Peyer's patch (tissue), 4 donors: ENCODE data around the gene PRR33. TPM values are rescaled to one million over a fixed set of nuclear protein-coding genes. Genes with fewer than 3 reads are reported as not detected.
"Not testable (repeated sequence)": the region's sequence is repeated elsewhere in the genome, so short reads cannot be mapped to it uniquely, and the experiment has no call there.

Experiments used
- DNase-seq, 3 donors: peaks; one replicate each; pipeline ENCODE4 v3.0.0-alpha.2; 2017 to 2019
- H3K27ac ChIP-seq, 4 donors: fragments of 200-600 bp; sonication (generic); one replicate each; pipeline ENCODE4 v1.5.1; 2016 to 2019
- H3K27me3 ChIP-seq, 2 donors: fragments of 200-600 bp; sonication (generic); one replicate each; pipeline ENCODE4 v1.5.1; 2019
- H3K36me3 ChIP-seq, 3 donors: fragments of 200-600 bp; sonication (generic); one replicate each; pipeline ENCODE4 v1.5.1; 2016 to 2019
- H3K4me1 ChIP-seq, 4 donors: fragments of 200-600 bp; sonication (generic); one replicate each; pipeline ENCODE4 v1.5.1; 2016 to 2019
- H3K4me3 ChIP-seq, 4 donors: fragments of 200-600 bp; sonication (generic); 1 replicate in 3 of 4; 2 replicates in 1 of 4; pipeline ENCODE4 v1.5.1; 2016 to 2019; ENCODE audit warnings: mild to moderate bottlenecking in 1 of 4
- H3K9me3 ChIP-seq, 4 donors: fragments of 200-600 bp; sonication (generic); one replicate each; pipeline ENCODE4 v1.5.1; 2016 to 2019; ENCODE audit warnings: mild to moderate bottlenecking in 1 of 4
- CTCF ChIP-seq, 6 experiments: fragments of 450-650 bp in 4 of 6; fragments of 200-600 bp in 2 of 6; sonication (generic) in 1 of 6; IDR thresholded peaks; one replicate each; pipeline ENCODE4 v1.5.1; 2017 to 2019; ENCODE audit warnings: antibody characterized with exemption in 6 of 6, mild to moderate bottlenecking in 3 of 6, moderate library complexity in 1 of 6
- POLR2A ChIP-seq, 2 donors: fragments of 450-650 bp; IDR thresholded peaks; one replicate each; pipeline ENCODE4 v1.5.1; 2017; ENCODE audit warnings: antibody characterized with exemption in 2 of 2, mild to moderate bottlenecking in 2 of 2, moderate library complexity in 2 of 2
- total RNA-seq, 4 donors: library from RNA; depleted of rRNA; stranded (reverse); fragments of >200 nt; gene quantifications; one replicate each; pipeline ENCODE4 v1.1.0, GENCODE V29; 2016

Gene PRR33
- total RNA-seq = not detected

GRCh38 chr11:1891831-1892115, at the start of gene PRR33:
PRR33 (minus strand) TSS chr11:1891895; CDS start chr11:1890584, 1,311 bp downstream.
- Histone ChIP-seq H3K36me3 (no peaks in the 10 kb centered on the region), H3K27ac (no peak within 1 kb of the TSS), H3K9me3 (no peaks in the 10 kb centered on the region), H3K27me3 (no peaks in the 10 kb centered on the region), H3K4me3 (no peak within 1 kb of the TSS), H3K4me1 (peaks cover 0 to 17% (median 0%) of the 10 kb centered on the region in 4 donors)
- peak in 1 of 3 donors; percentile 41 for DNase-seq
- TF ChIP-seq CTCF (IDR thresholded peaks at IDR 0.05) (no peak), POLR2A (IDR thresholded peaks at IDR 0.05) (no peak)

- H3K4me1 ChIP-seq, H3K4me3 ChIP-seq, H3K9me3 ChIP-seq, H3K27me3 ChIP-seq, H3K27ac ChIP-seq, H3K36me3 ChIP-seq: not testable (repeated sequence)
- peak in 1 of 3 donors; percentile 11 for DNase-seq
These were observed 48.1 kb upstream of the PRR33 start for GRCh38 chr11:1939788-1940187.

GRCh38 chr11:1939006-1939625, 47.4 kb upstream of the PRR33 start:
- Histone ChIP-seq H3K4me1 (no peaks in the 10 kb centered on the region), H3K36me3 (no peaks in the 10 kb centered on the region), H3K9me3 (no peaks in the 10 kb centered on the region), H3K4me3 (no peak overlapping the region), H3K27ac (no peak overlapping the region), H3K27me3 (no peaks in the 10 kb centered on the region)
- DNase-seq = peak in 1 of 3 donors; percentile 41
- TF ChIP-seq POLR2A (IDR thresholded peaks at IDR 0.05) = no peak
- no peak for TF ChIP-seq CTCF (IDR thresholded peaks at IDR 0.05)

- H3K4me1 ChIP-seq = no peaks in the 10 kb centered on the region
- TF ChIP-seq CTCF (IDR thresholded peaks at IDR 0.05) (no peak), POLR2A (IDR thresholded peaks at IDR 0.05) (no peak)
- H3K36me3 ChIP-seq = no peaks in the 10 kb centered on the region
- H3K9me3 ChIP-seq = no peaks in the 10 kb centered on the region
- no peak overlapping the region for H3K4me3 ChIP-seq
- no peak overlapping the region for H3K27ac ChIP-seq
- DNase-seq = no peak
- H3K27me3 ChIP-seq = no peaks in the 10 kb centered on the region
These were observed 46.8 kb upstream of the PRR33 start for GRCh38 chr11:1938343-1939005.

GRCh38 chr11:1937616-1938342, 46.1 kb upstream of the PRR33 start:
- Histone ChIP-seq H3K27ac (no peak overlapping the region), H3K27me3 (no peaks in the 10 kb centered on the region), H3K4me1 (no peaks in the 10 kb centered on the region), H3K4me3 (no peak overlapping the region), H3K9me3 (no peaks in the 10 kb centered on the region), H3K36me3 (no peaks in the 10 kb centered on the region)
- no peak for DNase-seq
- TF ChIP-seq POLR2A (IDR thresholded peaks at IDR 0.05) (no peak), CTCF (IDR thresholded peaks at IDR 0.05) (no peak)
